Ammon's horn (tissue), 1 donor: ENCODE measurements around the gene MAPKAPK2.

Source experiments
- DNase-seq: peaks from one replicate; pipeline ENCODE4 v3.0.0-alpha.2; 2016; ENCODE audit warnings: low spot score

Gene MAPKAPK2

GRCh38 chr1:206722751-206723461 is 38.2 kb downstream of the MAPKAPK2 start:
- DNase-seq = no peak

- no peak for DNase-seq
Measured at GRCh38 chr1:206723462-206723804, 38.7 kb downstream of the MAPKAPK2 start.

GRCh38 chr1:206723805-206724472 is 39.2 kb downstream of the MAPKAPK2 start:
- no peak for DNase-seq

- DNase-seq = peak; percentile 37
Measured at GRCh38 chr1:206725109-206725963, 40.6 kb downstream of the MAPKAPK2 start.

- no peak for DNase-seq
Measured at GRCh38 chr1:206727981-206728696, 43.4 kb downstream of the MAPKAPK2 start.

- no peak for DNase-seq
Measured at GRCh38 chr1:206728697-206728987, 43.9 kb downstream of the MAPKAPK2 start.

- DNase-seq = no peak
Measured at GRCh38 chr1:206729050-206729449, 44.3 kb downstream of the MAPKAPK2 start.

- DNase-seq = no peak
Measured at GRCh38 chr1:206729507-206729906, 44.8 kb downstream of the MAPKAPK2 start.

GRCh38 chr1:206732508-206732907 is 47.8 kb downstream of the MAPKAPK2 start:
- DNase-seq = no peak

GRCh38 chr1:206732992-206733391 is 48.3 kb downstream of the MAPKAPK2 start:
- no peak for DNase-seq

- DNase-seq = no peak
Measured at GRCh38 chr1:206734499-206735142, 49.9 kb downstream of the MAPKAPK2 start.

- DNase-seq = no peak
Measured at GRCh38 chr1:206735553-206736031, 50.9 kb downstream of the MAPKAPK2 start.

- DNase-seq = no peak
Measured at GRCh38 chr1:206736878-206737728, 52.4 kb downstream of the MAPKAPK2 start.

GRCh38 chr1:206737729-206738201 is 53.1 kb downstream of the MAPKAPK2 start:
- no peak for DNase-seq

- DNase-seq = no peak
Measured at GRCh38 chr1:206738370-206739366, 54.0 kb downstream of the MAPKAPK2 start.

- peak; percentile 62 for DNase-seq
Measured at GRCh38 chr1:206739411-206740076, 54.8 kb downstream of the MAPKAPK2 start.

GRCh38 chr1:206741142-206741701 is 56.5 kb downstream of the MAPKAPK2 start:
- no peak for DNase-seq

GRCh38 chr1:206742719-206743383 is 58.1 kb downstream of the MAPKAPK2 start:
- DNase-seq = no peak
